PC-3 (cell line): ENCODE measurements around the gene DMD.

Source experiments
- EZH2 ChIP-seq: fragments of 300-600 bp; sonication (generic); IDR thresholded peaks from one replicate; pipeline ENCODE4 v1.6.1; 2017; ENCODE audit warnings: antibody characterized with exemption, mild to moderate bottlenecking, low read length; ENCODE audit not compliant: unreplicated experiment
- EZH2phosphoT487 ChIP-seq: fragments of 300-600 bp; sonication (generic); IDR thresholded peaks from 2 replicates; pipeline ENCODE4 v1.6.1; 2018; ENCODE audit warnings: mild to moderate bottlenecking, antibody characterized with exemption, low read length, borderline replicate concordance
- TF ChIP-seq, protein P1 (sequence below): fragments of 300-600 bp; sonication (generic); conservative IDR thresholded peaks from 2 replicates; pipeline ENCODE4 v1.5.1; 2017; ENCODE audit warnings: antibody characterized with exemption, low read depth, mild to moderate bottlenecking, low read length

DNA sequence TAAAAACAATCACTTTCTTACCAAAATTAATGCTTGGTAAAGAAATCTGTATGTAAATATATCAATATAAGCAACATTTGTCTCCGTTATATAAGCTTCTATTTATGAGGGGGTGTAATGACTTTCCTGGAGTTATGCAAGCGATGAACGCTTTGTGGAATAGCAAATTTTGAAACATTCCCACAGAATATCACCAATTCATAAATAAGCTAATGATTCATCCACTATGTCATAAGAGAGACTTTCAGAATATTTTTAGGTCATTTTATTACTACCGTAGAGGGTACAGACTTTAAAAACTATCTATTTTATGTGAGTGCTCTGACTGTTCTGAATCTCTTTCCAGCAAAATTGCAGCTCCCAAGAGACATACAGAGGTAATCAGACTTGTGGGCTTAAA lies 1960.0 kb downstream of the DMD start:
- TF ChIP-seq, protein P1, sequence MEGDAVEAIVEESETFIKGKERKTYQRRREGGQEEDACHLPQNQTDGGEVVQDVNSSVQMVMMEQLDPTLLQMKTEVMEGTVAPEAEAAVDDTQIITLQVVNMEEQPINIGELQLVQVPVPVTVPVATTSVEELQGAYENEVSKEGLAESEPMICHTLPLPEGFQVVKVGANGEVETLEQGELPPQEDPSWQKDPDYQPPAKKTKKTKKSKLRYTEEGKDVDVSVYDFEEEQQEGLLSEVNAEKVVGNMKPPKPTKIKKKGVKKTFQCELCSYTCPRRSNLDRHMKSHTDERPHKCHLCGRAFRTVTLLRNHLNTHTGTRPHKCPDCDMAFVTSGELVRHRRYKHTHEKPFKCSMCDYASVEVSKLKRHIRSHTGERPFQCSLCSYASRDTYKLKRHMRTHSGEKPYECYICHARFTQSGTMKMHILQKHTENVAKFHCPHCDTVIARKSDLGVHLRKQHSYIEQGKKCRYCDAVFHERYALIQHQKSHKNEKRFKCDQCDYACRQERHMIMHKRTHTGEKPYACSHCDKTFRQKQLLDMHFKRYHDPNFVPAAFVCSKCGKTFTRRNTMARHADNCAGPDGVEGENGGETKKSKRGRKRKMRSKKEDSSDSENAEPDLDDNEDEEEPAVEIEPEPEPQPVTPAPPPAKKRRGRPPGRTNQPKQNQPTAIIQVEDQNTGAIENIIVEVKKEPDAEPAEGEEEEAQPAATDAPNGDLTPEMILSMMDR: no peak
- no peak for TF ChIP-seq EZH2
- no peak for TF ChIP-seq EZH2phosphoT487
